ENCODE data around the gene DNAJC24. TPM values are rescaled to one million over a fixed set of nuclear protein-coding genes. Genes with fewer than 3 reads are reported as not detected.

The DNAJC24 gene
- total and polyA plus RNA-seq, 8 donors = 2.7 to 30.7 (median 6.3) TPM

DNA sequence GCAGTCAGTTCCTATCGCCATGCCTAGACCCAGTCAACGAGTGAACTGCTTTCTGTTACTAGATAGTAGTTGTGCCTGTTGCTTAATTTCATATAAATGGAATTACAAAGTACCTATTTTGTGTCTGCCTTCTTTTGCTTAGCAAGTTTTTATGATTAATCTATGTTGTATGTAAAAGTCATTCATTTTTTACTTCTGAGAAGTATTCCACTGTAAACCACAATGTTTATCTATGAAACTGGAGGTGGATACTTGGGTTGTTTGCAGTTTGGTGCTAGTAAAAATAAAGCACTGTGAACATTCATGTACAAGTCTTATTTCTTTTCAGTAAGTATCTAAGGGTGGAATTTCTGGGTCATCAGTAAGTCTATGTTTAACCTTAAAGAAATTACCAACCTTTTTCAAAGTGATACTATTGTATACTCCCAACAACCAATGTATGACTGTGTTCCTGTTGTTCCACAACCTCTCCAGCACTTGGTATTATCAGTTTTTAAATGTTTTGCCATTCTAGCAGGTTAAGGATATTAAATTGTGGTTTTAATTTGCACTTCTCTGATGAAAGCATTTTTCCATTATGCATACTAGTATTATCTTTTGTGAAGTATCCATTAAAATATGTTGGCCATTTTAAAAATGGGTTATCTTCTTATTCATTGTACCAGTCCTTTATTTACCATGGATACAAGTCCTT is 68.2 kb downstream of the DNAJC24 start:
- Histone ChIP-seq H3K36me3 (peaks cover 0 to 4% (median under 1%) of the 10 kb centered on the region in 4 donors), H3K27me3 (no peaks in the 10 kb centered on the region), H3K9me3 (no peaks in the 10 kb centered on the region), H3K4me1 (no peaks in the 10 kb centered on the region), H3K4me3 (no peak overlapping the region), H3K27ac (no peak overlapping the region)
- 87 to 94% (median 92%) methylated on average over 2 of the region's 2 CpGs for WGBS, 5 donors
- TF ChIP-seq EP300 (IDR thresholded peaks at IDR 0.05) (no peak), POLR2A (IDR thresholded peaks at IDR 0.05) (no peak), POLR2AphosphoS5 (IDR thresholded peaks at IDR 0.05) (no peak)
- TF ChIP-seq, protein P1, sequence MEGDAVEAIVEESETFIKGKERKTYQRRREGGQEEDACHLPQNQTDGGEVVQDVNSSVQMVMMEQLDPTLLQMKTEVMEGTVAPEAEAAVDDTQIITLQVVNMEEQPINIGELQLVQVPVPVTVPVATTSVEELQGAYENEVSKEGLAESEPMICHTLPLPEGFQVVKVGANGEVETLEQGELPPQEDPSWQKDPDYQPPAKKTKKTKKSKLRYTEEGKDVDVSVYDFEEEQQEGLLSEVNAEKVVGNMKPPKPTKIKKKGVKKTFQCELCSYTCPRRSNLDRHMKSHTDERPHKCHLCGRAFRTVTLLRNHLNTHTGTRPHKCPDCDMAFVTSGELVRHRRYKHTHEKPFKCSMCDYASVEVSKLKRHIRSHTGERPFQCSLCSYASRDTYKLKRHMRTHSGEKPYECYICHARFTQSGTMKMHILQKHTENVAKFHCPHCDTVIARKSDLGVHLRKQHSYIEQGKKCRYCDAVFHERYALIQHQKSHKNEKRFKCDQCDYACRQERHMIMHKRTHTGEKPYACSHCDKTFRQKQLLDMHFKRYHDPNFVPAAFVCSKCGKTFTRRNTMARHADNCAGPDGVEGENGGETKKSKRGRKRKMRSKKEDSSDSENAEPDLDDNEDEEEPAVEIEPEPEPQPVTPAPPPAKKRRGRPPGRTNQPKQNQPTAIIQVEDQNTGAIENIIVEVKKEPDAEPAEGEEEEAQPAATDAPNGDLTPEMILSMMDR (IDR thresholded peaks at IDR 0.05) = no peak
- intact Hi-C loops (cut with DNase I; ENCODE audit: low total_unique reads) = no loop called here
- no peak for DNase-seq

DNA sequence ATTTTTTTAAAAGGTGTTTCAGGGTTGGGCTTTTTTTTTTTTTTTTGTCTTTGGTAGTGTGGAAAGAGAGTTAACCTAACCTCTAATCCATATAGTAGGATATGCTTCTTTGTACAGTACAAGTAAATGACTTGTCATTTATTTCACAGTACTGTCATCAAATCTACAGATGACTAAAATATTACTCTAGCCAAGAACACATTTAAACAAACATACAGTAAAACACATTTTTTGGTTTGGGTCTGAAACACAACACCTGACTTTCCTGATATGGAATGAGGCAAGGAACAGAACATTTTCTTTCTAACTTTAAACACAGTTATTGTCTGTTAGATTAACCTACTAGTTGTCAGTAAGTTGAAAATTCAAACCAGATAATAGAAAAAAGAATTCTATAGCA is 71.6 kb downstream of the DNAJC24 start:
- intact Hi-C loops (cut with DNase I; ENCODE audit: low total_unique reads) = no loop called here
- Histone ChIP-seq H3K27ac (no peak overlapping the region), H3K36me3 (no peaks in the 10 kb centered on the region), H3K4me1 (no peaks in the 10 kb centered on the region), H3K27me3 (no peaks in the 10 kb centered on the region), H3K9me3 (no peaks in the 10 kb centered on the region), H3K4me3 (no peak overlapping the region)
- no peak for DNase-seq
- TF ChIP-seq EP300 (IDR thresholded peaks at IDR 0.05) (no peak), POLR2A (IDR thresholded peaks at IDR 0.05) (no peak), POLR2AphosphoS5 (IDR thresholded peaks at IDR 0.05) (no peak)
- TF ChIP-seq, protein P1 (IDR thresholded peaks at IDR 0.05) = no peak

DNA sequence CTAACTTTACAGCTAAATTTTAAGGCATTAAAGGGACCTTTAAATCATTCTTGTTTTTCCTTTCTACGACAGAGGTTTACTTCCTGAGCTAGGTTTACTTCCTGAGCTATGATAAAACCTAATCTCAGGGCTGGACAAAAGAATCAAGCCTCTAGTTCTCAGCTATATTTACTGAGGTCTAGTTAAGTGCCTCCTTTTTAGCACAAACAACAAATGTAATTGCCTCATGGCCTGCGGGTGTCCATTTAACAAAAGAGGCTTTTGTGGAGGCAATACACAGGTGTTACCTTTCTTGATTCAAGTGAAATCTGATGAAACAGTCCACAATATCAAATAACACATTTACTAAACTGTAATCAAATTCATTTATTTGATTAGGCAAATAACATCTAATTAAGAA is 72.4 kb downstream of the DNAJC24 start:
- intact Hi-C loops (cut with DNase I; ENCODE audit: low total_unique reads) = no loop called here
- WGBS, 5 donors = 19 to 44% (median 34%) methylated on average over 2 of the region's 2 CpGs
- peak in 1 of 2 donors; percentile 21 for DNase-seq

DNA sequence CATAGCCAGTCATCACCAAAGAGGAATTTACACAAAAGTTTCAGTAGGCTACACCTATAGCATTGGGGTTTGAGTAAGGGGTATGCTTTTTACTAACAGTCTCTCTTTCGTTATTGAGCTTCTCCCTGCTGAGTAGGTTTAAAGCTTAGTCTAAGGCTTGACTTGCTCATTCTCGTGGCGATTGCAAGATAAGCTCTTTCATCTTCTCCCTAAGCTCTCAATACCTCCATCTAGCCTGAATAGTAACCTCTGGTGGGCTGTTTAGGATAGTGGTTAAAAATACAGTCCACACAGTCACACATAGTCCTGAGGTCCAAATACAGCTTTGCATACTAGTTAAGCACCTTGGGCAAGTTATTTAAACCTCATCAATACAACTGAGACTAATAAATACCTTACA is 74.1 kb downstream of the DNAJC24 start:
- Histone ChIP-seq H3K27me3 (no peaks in the 10 kb centered on the region), H3K27ac (no peak overlapping the region), H3K36me3 (peaks cover 0 to 3% (median 0%) of the 10 kb centered on the region in 4 donors), H3K4me3 (no peak overlapping the region), H3K4me1 (no peaks in the 10 kb centered on the region), H3K9me3 (no peaks in the 10 kb centered on the region)
- intact Hi-C loops (cut with DNase I; ENCODE audit: low total_unique reads) = no loop called here
- no peak for DNase-seq
- 75 to 96% (median 89%) methylated on average over 3 of the region's 3 CpGs for WGBS, 5 donors
- TF ChIP-seq EP300 (IDR thresholded peaks at IDR 0.05) (no peak), POLR2A (IDR thresholded peaks at IDR 0.05) (no peak), POLR2AphosphoS5 (IDR thresholded peaks at IDR 0.05) (no peak)
- TF ChIP-seq, protein P1 (IDR thresholded peaks at IDR 0.05) = no peak

More for the DNA sequence above, 72.4 kb downstream of the DNAJC24 start:
- Histone ChIP-seq H3K27me3 (no peaks in the 10 kb centered on the region), H3K36me3 (no peaks in the 10 kb centered on the region), H3K27ac (no peak overlapping the region), H3K9me3 (no peaks in the 10 kb centered on the region), H3K4me3 (no peak overlapping the region), H3K4me1 (no peaks in the 10 kb centered on the region)
- TF ChIP-seq POLR2AphosphoS5 (IDR thresholded peaks at IDR 0.05) = no peak
- TF ChIP-seq POLR2A (IDR thresholded peaks at IDR 0.05) = no peak
- TF ChIP-seq EP300 (IDR thresholded peaks at IDR 0.05) = no peak
- TF ChIP-seq, protein P1 (IDR thresholded peaks at IDR 0.05) = no peak
